Activated CD8-positive, alpha-beta memory T cell treated with anti-CD3 and anti-CD28 coated beads, Interleukin-2, amount 10 ng/mL, durations not matched to agents 7 days and 5 days (primary cell): Measurements from ENCODE around the gene HDGFL3. TPM values are rescaled to one million over a fixed set of nuclear protein-coding genes. Genes with fewer than 3 reads are reported as not detected.

Experiments used
- ATAC-seq: fragments of 150-1000 bp; cut with Tn5 transposase; one replicate; pipeline ENCODE4 v1.10.0; 2021; ENCODE audit warnings: moderate library complexity
- CTCF ChIA-PET: fragments of 350-600 bp; sonication (Branson Sonifier 250); formaldehyde crosslinking; loops from one replicate; lab custom pipeline; 2021; ENCODE audit warnings: antibody characterized with exemption; lab: Charles Lee
- DNase-seq: peaks from one replicate; pipeline ENCODE4 v3.0.0-alpha.2; 2020
- H3K27ac Mint-ChIP-seq: one replicate; pipeline ENCODE4 v1.8.0; 2021; ENCODE audit warnings: mild to moderate bottlenecking, mixed read lengths
- H3K27me3 Mint-ChIP-seq: one replicate; pipeline ENCODE4 v1.8.0; 2021; ENCODE audit warnings: mixed read lengths
- H3K36me3 Mint-ChIP-seq: one replicate; pipeline ENCODE4 v1.8.0; 2021; ENCODE audit warnings: mild to moderate bottlenecking, mixed read lengths
- H3K4me1 Mint-ChIP-seq: one replicate; pipeline ENCODE4 v1.8.0; 2021; ENCODE audit warnings: mixed read lengths
- H3K4me3 Mint-ChIP-seq: one replicate; pipeline ENCODE4 v1.8.0; 2021; ENCODE audit warnings: mild to moderate bottlenecking, moderate library complexity, mixed read lengths
- H3K9me3 Mint-ChIP-seq: one replicate; pipeline ENCODE4 v1.8.0; 2022; ENCODE audit warnings: low read depth, mixed read lengths
- total RNA-seq, 2 experiments: library from RNA; stranded (reverse); gene quantifications; one replicate each; pipeline ENCODE4 v1.2.3, GENCODE V29; 2021

Gene HDGFL3
- total RNA-seq, 2 experiments from 2014 or later, result 20.4 to 91.0 TPM

DNA sequence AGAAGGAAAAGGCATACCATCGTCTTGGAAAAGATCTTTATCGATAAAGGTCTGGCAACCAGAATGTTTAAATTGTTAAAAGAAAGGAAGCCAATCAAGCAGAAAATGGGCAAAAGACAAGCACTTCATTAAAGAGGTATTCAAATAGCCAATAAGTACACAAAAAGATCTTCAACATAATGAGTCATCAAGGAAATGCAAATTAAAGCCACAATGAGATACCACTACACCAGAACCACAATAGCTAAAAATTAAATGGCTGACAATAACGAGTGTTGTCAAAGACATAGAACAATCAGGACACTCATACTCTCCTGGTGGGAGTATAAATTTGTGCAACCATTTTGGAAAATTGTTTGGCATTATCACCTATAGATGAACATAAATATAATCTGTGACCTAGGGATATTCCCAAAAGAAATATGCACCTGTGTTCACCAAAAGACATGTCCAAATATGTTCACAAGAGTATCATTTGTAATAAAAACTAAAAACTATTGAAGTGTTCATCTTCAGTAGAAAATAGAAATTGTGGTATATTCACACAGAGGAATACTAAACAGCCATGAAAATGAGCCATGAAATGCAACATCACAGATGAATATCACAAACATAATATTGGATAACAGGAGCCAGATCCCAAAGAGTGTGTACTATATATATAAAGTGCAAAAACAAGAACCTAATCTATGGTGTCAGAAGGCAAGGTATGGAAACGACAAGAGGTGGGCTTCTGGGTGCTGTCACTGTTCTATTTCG, 126.2 kb downstream of the HDGFL3 start:
- ATAC-seq (peak; percentile 47), DNase-seq (no peak)
- CTCF ChIA-PET, result interaction anchor here (1.1 kb wide), 1 partner anchor 41 kb away, joined by 3 read pairs; no protein-coding TSS in a partner anchor
- H3K4me1 Mint-ChIP-seq, result peaks cover 14% of the 10 kb centered on the region
- no peaks in the 10 kb centered on the region for H3K9me3 Mint-ChIP-seq
- H3K27ac Mint-ChIP-seq, result no peak overlapping the region
- no peaks in the 10 kb centered on the region for H3K36me3 Mint-ChIP-seq
- peaks cover 56% of the 10 kb centered on the region for H3K27me3 Mint-ChIP-seq
- H3K4me3 Mint-ChIP-seq, result no peak overlapping the region

DNA sequence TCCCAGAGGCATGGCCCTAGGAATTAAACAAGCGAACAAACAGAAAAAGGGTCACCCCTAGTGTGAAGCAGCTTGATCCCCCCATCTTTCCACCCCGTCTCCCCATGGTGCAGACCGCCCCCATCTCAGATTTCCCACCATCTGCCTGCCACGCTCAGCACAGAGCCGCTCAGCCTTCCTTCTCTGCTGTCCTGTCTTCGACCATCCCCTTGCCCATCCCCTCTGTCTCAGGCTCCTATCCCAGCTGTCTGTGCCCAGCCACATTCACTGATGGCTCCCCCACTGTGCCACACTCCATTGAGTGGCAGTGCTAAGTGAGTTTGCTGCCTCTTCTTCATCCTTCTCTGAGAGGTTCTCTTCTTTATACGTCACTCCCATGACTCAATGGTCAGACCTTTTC, 128.9 kb downstream of the HDGFL3 start:
- Mint-ChIP-seq H3K4me1 (peaks cover 14% of the 10 kb centered on the region), H3K27ac (no peak overlapping the region), H3K36me3 (peaks cover 3% of the 10 kb centered on the region), H3K4me3 (no peak overlapping the region), H3K27me3 (peaks cover 47% of the 10 kb centered on the region), H3K9me3 (peaks cover 3% of the 10 kb centered on the region)
- CTCF ChIA-PET, result interaction anchor here (2.3 kb wide), 1 partner anchor 67 kb away, joined by 9 read pairs; the partner anchor contains the start of gene C15orf40
- no peak for DNase-seq
- ATAC-seq, result no peak

Other genes starting within 250 kb of the HDGFL3 start
- 10 to 100 TPM; 20.5 to 27.8 TPM for gene RAMAC, start 221.6 kb downstream of the HDGFL3 start, total RNA-seq
- 10 to 100 TPM; 28.3 to 29.0 TPM for gene C15orf40, start 196.2 kb downstream of the HDGFL3 start, total RNA-seq
- 10 to 100 TPM; 62.5 to 73.2 TPM for gene BTBD1, start 140.6 kb downstream of the HDGFL3 start, total RNA-seq
- 10 to 100 TPM; 13.3 to 22.4 TPM for gene TM6SF1, start 100.2 kb downstream of the HDGFL3 start, total RNA-seq
- not detected for gene BNC1, start 76.8 kb upstream of the HDGFL3 start, total RNA-seq
- gene SH3GL3, start 239.5 kb upstream of the HDGFL3 start, total RNA-seq, result not detected